Epidermal melanocyte (primary cell): ENCODE data around the gene PRR18.

Experiments used
- DNase-seq: peaks from one replicate; pipeline ENCODE4 v3.0.0; 2011; ENCODE audit warnings: low spot score; ENCODE audit not compliant: insufficient read length

PRR18 gene

DNA sequence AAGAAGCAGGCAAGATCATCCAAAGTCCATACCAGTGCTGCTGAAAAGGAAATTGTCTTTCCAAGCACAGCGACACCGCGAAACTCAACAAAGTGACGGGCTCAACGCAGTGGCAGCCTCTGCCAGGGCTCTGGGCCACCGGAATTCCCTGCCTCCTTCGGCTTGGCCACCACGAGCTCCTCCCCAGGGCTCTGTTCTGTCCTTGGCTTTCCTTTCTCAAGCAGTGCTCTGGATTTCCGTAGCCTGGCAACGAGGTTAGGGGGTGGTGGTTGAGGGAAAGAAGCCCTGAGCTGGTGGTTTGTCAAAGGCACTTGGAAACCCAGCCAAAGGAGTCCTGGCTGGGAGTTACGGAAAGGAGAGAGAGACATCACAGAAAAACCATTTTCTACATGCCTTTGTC, 31.2 kb downstream of the PRR18 start:
- no peak for DNase-seq

GRCh38 chr6:166275714-166276166, 32.5 kb downstream of the PRR18 start:
- DNase-seq = peak; percentile 22

- no peak for DNase-seq
Observed at GRCh38 chr6:166274739-166275370, 33.3 kb downstream of the PRR18 start.

DNA sequence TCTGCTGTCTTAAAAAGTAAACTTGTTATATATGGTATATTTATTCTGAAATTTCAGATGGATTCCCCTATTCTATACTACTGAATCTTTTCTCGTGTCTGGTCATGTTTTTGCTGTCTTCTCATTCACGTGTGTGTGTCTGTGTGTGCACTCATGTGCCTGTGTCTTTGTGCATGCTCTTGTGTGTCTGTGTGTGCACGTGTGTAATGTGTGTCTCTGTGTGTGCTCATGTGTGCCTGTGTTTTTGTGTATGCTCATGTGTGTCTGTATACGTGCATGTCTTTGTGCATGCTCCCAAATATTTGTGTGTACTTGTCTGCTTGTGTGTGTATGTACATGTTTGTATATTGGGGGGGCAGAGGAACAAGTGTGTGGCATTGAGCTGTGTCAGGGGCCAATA, 34.0 kb downstream of the PRR18 start:
- DNase-seq = no peak

DNA sequence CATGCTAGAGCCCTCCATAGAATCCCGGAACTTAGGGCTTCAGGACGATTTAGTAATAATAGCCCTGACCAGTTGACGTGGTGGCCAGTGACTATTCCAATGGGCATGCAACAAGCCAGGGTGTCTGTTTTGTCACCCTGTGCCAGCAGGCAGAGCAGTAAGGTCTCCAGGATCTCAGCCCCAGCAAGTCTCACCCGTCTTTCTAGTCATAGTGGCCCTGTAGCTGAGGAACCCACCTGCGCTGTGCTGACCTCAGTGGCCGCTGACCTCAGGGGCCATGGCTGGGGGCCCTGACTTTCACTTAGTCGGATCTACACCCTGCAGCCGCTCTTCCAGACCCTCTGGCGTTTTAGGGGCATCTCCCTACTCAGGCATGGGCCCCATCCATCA, 36.8 kb downstream of the PRR18 start:
- DNase-seq = no peak

GRCh38 chr6:166270706-166271375, 37.4 kb downstream of the PRR18 start:
- no peak for DNase-seq

GRCh38 chr6:166269301-166270039, 38.7 kb downstream of the PRR18 start:
- no peak for DNase-seq

DNA sequence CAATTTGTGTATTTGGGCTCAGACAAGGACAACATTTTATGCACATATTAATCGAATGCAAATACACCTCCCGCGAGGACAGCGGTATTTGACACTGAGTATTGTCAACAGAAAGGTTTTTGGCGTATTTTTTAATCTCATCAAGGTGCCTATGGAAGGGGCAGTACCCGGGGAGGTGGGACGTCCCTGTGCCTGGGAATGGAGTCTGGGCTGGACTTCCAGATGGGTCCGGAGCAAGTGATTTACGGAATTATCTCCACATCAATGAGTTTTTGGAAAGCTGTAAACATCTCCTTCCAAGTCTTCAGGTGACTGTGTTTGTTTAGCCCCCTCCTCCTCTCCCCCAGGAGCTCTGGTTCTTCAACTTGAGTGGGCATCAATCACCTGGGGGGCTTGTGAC, 39.8 kb downstream of the PRR18 start:
- DNase-seq = no peak

DNA sequence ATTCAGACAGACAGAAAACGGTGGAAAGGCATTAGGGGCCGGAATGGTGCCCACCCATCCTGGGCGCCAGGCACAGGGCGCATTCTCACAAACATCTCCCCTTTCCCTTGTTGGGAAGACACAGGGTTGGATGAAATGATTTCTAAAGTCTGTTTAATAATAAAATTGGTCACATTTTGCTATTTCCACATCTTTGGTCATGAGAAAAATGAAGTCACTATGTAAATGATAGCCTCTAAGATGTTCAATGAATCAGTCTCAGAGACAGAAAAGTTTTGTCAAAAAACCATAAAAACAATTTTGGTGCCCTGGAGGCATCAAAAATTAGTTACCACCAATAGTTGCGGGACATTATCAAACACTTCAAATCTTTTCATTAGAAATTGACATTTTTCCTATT, 40.7 kb downstream of the PRR18 start:
- DNase-seq = no peak

DNA sequence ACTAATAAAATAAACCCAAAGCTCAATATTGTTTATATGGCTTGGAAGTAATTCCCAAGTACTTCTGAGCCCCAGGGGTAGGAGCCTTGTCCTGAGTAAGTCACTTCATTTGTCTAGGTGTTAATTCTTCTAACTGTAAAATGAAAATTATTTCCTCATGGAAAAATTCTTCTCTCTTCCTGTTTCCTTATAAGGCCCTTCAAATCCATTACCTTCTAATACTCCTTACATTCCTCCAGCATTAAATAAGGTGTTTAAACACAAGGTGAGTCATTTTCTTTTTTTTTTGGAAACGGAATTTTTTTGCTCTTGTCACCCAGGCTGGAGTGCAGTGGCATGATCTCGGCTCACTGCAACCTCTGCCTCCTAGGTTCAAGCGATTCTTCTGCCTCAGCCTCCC, 41.9 kb downstream of the PRR18 start:
- no peak for DNase-seq

DNA sequence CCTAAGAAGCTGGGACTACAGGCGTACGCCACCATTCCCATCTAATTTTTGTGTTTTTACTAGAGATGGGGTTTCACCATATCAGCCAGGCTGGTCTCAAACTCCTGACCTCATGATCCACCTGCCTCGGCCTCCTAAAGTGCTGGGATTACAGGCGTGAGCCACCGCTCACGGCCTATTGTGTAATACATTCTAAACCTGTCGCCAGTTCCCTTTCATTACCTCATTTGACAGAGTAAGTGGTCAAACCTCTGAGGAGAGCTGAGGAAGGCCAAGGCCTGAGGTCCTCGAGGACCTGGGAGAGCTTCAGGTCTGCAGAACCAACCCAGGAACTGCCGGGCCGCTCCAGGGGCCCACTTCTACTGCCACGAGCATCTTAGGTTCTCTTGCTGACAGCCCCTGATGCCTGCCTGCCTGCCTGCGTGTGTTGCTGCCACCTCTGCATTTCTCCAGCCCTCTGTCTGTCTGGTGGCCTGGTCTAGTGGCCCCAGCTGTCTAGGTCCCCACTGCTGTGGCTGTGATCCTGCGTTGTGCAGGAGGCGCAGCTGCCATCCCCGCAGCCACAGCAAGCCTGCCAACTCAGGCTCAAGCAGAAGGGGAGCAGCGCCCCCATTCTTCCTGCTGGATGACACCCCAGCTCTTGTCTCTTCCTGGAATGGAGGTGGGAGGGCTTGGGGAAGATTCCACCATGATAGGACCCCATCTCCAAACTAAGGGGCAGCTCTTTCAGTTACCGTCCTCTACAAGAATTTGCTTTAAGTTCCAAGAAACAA, 45.3 kb downstream of the PRR18 start:
- DNase-seq = no peak

DNA sequence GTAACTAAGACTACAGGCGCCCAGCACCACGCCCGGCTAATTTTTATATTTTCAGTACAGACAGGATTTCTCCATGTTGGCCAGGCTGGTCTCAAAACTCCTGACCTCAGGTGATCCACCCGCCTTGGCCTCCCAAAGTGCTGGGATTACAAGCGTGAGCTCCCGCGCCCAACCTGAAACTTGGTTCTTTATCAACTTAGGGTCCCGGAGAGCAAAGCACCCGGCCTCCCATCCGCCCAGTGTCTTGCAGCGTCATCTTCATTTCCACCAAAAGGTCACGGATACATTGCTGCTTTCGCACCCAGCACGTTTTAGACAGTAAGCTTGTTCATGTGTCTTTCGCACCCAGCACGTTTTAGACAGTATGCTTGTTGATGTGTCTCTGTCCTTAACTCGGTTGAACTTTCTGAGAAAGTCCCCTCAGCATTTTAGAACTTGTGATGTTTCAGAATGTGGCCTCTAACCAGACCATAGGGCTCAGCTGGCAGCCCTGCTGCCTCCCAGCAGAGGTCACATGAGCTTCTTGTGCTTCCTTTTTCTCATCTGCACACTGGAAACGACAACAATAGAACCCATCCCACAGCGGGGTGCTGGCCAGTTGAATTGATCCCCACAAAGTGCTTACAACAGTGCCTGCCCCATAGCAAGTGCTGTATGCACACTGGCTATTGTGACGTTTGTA, 48.8 kb downstream of the PRR18 start:
- DNase-seq = no peak

DNA sequence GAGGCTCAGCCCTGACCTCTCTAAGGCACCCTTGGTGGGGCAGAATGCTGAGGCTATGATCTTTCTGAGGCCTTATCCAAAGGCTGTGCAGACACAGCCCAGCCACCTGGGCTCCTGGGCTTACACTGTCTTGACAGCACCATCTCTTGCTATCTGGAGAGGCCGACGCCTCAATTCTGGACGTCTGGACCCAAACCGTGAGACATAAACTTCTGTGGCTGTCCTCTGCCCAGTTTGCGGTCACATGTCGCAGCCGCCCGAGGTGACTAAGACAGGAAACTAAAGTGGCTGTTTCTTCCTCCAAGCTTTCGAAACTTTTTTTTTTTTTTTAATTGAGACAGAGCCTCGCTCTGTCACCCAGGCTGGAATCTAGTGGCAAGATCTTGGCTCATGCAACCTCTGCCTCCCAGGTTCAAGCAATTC, 49.3 kb downstream of the PRR18 start:
- DNase-seq = no peak

DNA sequence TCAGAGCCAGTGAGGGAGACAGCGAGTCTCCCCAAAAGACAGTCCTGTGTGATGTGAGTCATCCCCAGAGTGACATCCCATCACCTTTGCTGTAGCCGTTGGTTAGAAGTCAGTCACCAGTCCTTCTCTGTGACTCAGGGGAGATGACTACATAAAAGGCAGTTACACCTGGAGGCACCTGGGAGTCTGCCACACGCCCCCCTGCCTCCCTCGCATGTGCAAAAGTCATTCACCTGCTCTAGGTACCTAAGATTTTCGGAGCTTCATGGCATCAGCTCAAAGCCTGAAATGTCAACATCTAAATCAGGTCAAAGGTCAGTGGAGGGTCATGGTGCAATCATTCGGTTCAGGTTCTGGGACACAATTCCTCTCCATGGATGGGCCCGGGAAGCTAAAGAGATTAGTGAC, 50.3 kb downstream of the PRR18 start:
- no peak for DNase-seq
